Measurements from ENCODE around the gene RPS18.
A peak's percentile ranks its signal among the peaks of the same experiment; 100 is the strongest.

The RPS18 gene

DNA sequence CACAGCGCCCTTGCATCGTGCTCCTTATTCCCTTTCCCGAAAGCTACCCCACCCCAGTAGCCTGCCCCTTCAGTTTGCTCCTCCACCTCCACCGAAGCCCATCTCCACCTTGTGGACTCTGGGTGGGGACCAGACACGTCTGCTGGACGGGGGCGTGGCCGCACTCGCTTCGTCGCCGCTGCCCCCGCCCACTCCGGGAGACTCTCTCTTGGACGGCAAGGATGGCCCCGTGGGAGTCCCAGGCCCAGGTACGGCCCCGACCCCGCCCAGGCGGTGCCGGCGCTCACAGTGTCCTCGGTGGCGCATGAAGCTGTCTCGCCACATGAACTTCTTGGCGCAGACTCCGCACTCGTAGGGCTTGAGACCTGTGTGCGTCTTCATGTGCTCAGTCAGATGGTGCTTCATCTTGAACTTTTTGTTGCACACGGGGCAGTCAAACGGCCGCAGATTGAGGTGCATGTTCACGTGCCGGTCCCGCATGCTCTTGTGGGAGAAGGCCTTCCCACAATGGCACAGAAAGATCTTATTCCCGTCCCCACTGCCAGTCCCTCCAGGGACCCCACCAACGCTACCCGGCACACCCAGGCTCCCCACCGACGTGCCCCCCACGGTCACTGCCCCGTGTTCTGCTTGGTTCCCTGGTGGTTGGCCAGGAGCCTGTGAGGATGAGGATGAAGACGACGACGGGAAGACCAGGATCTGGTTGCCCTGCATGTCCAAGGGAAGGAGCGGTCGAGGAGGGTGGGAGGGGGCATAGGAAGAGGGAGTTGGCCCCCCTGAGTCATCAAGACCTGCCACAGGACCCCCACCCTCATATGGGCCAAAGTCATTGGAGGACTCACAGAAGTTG, 43.3 kb downstream of the RPS18 start:
- DNase-seq (ENCODE audit: low spot score), result no peak

DNA sequence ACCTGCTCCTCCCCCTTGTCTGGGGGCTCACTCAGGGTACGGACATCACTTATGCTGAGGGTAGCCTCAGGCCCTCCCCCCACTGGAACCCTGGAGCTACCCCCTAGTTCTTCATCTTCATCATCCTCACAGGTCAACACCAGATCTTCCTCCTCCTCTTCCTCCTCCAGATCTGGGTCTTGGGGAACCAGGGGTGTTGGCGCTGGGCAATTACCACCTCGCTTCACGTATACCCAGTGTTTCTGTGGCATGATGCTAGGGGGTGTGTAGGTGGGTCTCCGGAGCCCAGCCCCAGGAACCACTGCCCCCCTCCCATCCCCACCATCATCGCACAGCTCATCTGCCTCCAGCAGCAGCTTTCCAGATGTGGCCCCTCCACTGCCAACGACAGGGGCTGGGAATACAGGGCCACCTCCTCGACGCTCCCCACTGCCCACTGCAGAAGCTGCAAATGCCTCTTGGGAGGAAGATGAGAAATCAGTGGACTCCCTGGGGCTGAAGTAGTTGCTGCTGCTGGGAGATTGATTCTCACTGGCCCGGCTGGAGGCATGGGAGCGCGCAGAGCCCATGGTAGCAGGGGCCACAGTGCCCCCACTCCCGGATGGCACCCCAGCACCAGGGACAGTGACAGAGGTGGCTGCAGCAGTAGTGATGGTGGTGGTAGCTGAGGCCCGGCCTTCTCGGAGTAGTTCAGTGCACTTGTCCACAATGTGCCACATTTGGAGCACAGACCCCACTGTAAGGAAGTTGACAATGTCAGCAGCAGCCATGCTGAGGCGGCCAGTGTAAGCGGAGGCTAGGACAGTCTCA, 44.1 kb downstream of the RPS18 start:
- DNase-seq (ENCODE audit: low spot score), result no peak

DNA sequence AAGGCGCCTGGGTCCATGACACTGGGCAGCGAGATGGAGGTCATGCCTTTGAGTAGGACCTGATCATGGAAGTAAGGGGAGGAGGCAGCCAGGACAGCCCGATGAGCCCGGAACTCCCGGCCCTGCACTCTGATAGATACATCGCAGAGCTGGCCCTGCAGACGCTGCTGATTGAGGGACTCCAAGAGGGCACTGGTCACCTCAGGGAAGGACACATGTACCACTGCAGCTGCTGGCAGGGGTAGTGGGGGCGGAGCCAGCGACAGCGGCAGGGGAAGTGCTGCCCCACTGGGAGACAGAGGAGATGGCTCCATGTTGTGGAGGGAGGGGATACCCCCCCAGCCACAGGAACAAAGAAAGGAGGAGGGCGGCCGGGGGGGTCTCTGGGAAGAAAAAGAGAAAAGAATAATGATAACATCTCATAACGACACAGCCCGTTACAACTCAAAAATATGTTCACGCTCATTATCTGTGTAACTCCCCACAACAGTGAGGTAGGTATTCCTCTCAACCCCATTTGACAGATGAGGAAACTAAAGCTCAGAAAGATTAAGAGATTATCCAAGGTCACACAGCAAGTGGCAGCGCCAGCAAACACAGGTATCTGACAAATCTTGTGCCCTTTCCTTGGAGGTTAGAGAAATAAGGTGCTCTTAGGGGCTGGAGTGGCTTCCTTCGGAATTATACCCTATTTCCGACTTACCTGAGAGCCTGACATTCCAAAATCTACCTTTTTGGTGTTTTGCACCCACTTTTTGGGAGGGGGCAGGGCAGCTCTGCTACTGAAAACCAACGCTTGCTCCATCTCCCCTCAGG, 44.9 kb downstream of the RPS18 start:
- no peak for DNase-seq (ENCODE audit: low spot score)

DNA sequence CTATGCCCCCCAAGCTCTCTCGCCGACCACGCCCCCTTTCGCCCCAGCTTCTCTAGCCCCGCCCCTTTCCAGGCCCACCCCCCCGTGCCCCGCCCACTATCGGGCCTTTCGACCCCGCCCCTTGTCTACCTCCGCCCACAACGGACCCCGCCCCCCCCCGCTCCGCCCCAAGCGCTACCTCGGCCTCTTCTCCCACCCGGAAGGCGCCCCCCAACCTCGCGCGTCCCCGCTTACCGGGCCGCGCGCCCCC, 45.5 kb downstream of the RPS18 start:
- DNase-seq (ENCODE audit: low spot score), result no peak

DNA sequence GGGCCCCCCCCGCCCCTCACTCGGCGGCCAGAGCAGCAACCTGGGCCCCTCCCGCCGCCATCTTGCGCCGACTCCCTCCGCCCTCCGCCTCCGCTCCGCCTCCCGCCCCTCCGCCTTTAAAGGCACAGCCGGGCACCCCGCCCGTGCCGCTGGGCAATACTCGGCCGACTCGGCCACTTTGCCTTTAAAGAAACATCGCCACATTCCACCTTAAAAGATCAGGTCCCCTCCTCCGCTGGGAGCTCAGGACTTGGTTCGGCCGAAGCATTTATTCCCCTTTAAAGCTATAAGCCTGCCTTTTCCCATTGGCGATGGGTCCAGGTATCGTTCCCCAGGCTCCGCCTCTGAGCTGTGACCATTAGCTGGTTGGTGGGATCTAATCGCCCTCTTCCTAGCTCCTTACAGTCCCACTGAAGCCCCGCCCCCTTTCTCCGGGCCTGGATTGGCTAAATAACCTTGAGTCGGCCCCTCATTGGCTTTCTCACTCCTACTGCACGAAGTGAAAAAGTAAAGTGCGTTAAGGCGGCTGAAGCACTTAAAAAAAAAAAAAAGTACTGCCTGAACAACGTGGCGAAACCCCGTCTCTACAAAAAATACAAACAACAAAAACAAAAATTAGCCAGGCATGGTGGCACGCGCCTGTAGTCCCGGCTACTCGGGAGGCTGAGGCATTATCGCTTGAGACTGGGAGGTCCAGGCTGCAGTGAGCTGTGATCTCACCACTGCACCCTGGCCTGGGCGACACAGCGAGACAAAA, 46.0 kb downstream of the RPS18 start, which contains the start of gene ZBTB22:
Gene ZBTB22, minus strand, starts transcription at position 76 of the 757 bp plus-strand sequence. CDS start 828 bp downstream, outside the sequence.
- peak; percentile 97 for DNase-seq (ENCODE audit: low spot score)

DNA sequence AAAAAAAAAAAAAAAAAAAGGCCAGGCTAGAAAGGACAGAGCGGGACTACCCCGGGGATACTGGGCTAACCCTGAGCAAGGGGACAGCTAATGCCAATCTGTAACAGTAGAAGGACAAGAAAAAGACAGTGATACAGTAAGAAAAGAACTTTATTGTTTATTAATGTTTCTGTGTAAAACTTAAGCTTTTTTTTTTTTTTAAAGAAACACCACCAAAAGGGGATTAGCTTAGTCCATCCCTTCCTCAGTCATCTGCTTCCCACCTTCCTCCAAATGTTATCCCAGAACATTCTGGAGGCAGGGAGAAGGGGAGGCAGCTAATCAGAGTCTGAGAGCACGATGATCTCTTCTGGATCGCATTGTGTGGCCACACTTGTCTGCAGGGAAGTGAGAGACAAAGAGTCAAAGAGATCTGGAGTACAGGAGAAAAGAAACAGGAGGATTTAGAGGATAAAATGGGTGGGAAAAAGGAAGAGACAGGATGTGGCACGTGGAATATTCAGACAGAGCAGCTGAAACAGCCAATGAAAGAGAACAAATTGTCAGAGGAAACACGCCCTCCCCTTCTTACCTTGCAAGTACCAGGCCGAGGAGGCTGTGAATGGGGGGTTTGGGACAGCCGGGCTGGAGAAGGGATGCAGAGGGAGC, 46.7 kb downstream of the RPS18 start:
- DNase-seq (ENCODE audit: low spot score), result no peak

DNA sequence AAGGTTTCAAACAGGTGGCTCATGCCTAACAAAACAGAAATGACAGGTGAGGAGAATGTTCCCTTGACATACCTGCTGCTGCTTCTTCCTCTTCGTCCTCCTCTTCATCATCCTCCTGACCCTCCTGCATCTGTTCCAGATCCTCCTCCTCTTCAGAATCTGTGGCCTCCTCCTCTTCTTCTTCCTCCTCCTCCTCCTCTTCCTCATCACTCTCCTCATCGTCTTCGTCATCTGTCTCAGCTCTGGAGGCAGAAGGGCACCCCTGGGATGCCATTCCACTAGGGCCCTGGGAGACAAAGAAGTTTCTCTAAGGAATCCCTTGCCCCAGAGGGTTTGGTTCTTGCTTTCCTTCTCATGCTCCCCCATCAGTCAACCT, 48.1 kb downstream of the RPS18 start:
- no peak for DNase-seq (ENCODE audit: low spot score)

DNA sequence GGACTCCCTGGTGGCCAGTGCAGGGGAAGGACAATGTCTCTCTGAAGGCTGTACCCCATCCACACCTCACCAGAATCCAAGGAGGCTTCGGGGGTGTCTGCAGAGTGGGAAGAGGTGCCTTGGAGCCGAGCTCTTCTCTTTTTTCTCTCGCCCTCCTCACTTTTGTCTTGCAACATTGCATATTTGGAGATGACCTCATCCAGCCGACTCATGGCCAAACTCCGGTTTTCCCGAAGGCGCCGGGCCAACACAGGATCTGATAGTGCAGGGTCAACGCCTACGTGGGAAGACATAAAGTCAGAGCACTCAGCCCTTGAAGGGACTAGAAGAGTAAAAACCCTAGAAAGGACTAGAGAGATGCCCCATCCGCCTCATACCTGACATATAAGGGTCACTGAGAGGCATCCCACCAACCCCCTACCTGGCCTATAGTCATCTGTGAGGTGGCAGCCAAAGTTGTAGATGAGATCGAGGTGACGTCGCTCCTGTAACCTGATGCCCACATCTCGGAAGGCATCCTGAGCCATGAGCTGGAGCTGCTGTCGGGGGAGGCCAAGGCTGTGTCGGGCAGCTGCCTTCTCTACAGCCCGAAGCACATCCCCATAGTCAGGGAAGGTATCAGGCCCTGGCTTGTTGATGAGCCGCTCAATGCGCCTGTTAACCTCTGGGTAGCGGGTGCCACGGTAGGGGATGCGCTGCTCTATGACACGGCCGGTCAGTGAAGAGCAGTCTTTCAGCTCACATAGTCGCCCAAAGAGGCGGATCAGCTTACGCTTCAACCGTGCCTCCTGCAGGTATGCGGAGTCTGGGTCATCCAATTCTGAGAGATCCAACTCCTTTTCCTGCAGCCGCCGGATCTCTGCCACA, 48.7 kb downstream of the RPS18 start:
- peak; percentile 91 for DNase-seq (ENCODE audit: low spot score)

DNA sequence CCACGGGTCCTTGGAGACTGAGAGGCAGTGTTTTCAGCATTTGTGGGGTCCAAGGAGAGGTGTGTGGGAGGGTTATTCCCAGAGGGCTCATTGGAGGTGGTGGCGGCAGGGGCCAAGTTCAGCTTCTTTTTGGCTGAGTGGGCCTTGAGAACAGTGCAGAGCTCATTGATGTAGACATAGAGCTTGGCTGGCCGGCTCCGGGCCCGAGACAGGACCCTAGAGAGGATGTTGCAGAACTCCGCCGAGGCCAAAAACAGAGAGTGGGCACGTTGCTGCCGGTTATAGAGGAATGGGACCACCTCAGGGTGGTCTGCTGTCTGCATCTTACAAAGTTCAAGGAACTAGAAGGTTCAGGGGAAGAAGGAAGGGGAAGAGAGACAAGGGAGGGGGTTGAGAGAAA, 49.4 kb downstream of the RPS18 start:
- DNase-seq (ENCODE audit: low spot score), result no peak

DNA sequence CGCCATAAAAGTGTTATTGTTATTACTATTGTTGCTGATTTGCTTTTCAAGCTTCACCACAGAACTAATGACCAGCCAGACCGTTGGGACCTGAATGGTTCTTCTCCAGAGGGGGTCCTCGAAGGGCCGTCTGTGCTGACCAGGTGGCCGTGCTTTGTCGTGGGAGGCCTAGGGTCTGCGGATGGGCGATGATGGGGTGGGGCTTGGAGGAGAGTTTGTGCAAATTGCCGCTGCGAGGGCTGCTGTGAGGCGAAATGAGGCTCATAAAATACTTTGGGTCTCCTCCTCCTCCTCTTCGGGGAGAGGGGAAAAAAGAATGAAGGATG, 51.7 kb downstream of the RPS18 start:
- DNase-seq (ENCODE audit: low spot score), result no peak

DNA sequence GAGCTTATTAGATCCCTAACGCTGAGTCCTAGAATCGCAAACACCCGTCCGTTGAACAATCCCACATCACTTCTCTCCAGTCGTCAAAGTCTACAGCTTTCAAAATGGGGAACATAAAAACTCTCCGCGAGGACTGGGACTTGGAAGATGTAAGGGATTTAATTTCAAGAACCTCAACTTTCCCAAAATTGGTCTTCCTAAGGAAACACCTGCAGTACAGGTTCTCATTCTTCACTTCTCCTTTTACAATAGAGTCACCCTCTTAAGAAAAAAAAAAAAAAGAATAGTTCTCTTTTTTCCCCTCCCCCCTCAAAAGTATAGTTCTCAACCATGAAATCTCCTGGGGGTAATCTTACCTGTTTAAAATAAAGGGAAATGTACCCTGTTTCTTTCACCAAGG, 52.2 kb downstream of the RPS18 start:
- DNase-seq (ENCODE audit: low spot score), result no peak

Measured in RKO (cell line).